HepG2 (cell line): ENCODE data around the gene MT1F. TPM values are rescaled to one million over a fixed set of nuclear protein-coding genes. Genes with fewer than 3 reads are reported as not detected.
A peak's percentile ranks its signal among the peaks of the same experiment; 100 is the strongest.

Source experiments
- BORCS8-MEF2B ChIP-seq: sonication (generic); formaldehyde crosslinking; IDR thresholded peaks from 2 replicates; pipeline ENCODE4 v1.8.0; 2022; ENCODE audit warnings: mild to moderate bottlenecking, missing genetic modification reagents
- FOXP1 ChIP-seq, 2 experiments: fragments of 450-650 bp in 1 of 2; IDR thresholded peaks; 2 replicates each; pipeline ENCODE4 v1.6.1; 2017 to 2018; ENCODE audit warnings: antibody characterized with exemption in 1 of 2
- HDAC1 ChIP-seq: sonication (generic); formaldehyde crosslinking; IDR thresholded peaks from 2 replicates; pipeline ENCODE4 v1.5.1; 2020; ENCODE audit warnings: mild to moderate bottlenecking, missing genetic modification reagents
- NFATC3 ChIP-seq: sonication (generic); formaldehyde crosslinking; IDR thresholded peaks from 2 replicates; pipeline ENCODE4 v1.5.1; 2020; ENCODE audit warnings: mild to moderate bottlenecking, missing genetic modification reagents
- NFKBIZ ChIP-seq: IDR thresholded peaks from 2 replicates; pipeline ENCODE4 v1.6.1; 2018; ENCODE audit warnings: missing genetic modification reagents, missing compliant biosample characterization
- RELA ChIP-seq: sonication (generic); formaldehyde crosslinking; IDR thresholded peaks from 2 replicates; pipeline ENCODE4 v1.4.0; 2020; ENCODE audit warnings: missing genetic modification reagents
- SMAD9 ChIP-seq: sonication (generic); formaldehyde crosslinking; IDR thresholded peaks from 2 replicates; pipeline ENCODE4 v1.5.1; 2020; ENCODE audit warnings: mild to moderate bottlenecking, missing genetic modification reagents
- XRCC5 ChIP-seq: fragments of 200-400 bp; formaldehyde crosslinking; optimal IDR thresholded peaks from 2 replicates; pipeline ENCODE3; 2017; ENCODE audit warnings: mild to moderate bottlenecking, low read length
- ZNF3 ChIP-seq: IDR thresholded peaks from 2 replicates; pipeline ENCODE4 v1.7.0; 2017; ENCODE audit warnings: inconsistent platforms
- ZNF331 ChIP-seq: sonication (generic); formaldehyde crosslinking; IDR thresholded peaks from 2 replicates; pipeline ENCODE4 v1.4.0; 2020; ENCODE audit warnings: missing genetic modification reagents
- ZNF337 ChIP-seq: sonication (generic); formaldehyde crosslinking; IDR thresholded peaks from 2 replicates; pipeline ENCODE4 v1.5.1; 2020; ENCODE audit warnings: missing genetic modification reagents, low read depth, mild to moderate bottlenecking, borderline replicate concordance
- ZNF44 ChIP-seq: sonication (generic); formaldehyde crosslinking; IDR thresholded peaks from 2 replicates; pipeline ENCODE4 v1.5.1; 2020; ENCODE audit warnings: mild to moderate bottlenecking, missing genetic modification reagents
- ZNF451 ChIP-seq: sonication (generic); formaldehyde crosslinking; IDR thresholded peaks from 2 replicates; pipeline ENCODE4 v1.5.0; 2020; ENCODE audit warnings: mild to moderate bottlenecking, missing genetic modification reagents
- ZNF557 ChIP-seq: sonication (generic); formaldehyde crosslinking; IDR thresholded peaks from 2 replicates; pipeline ENCODE4 v1.4.0; 2020; ENCODE audit warnings: missing genetic modification reagents
- ZNF746 ChIP-seq: sonication (generic); formaldehyde crosslinking; IDR thresholded peaks from 2 replicates; pipeline ENCODE4 v1.8.0; 2022; ENCODE audit warnings: mild to moderate bottlenecking, missing genetic modification reagents
- ZNF780A ChIP-seq: sonication (generic); formaldehyde crosslinking; IDR thresholded peaks from 2 replicates; pipeline ENCODE4 v1.8.0; 2022; ENCODE audit warnings: mild to moderate bottlenecking, missing genetic modification reagents, moderate library complexity
- ZSCAN25 ChIP-seq: sonication (generic); formaldehyde crosslinking; IDR thresholded peaks from 2 replicates; pipeline ENCODE4 v1.8.0; 2022; ENCODE audit warnings: mild to moderate bottlenecking, missing genetic modification reagents
- ZSCAN9 ChIP-seq: IDR thresholded peaks from 2 replicates; pipeline ENCODE4 v1.6.1; 2016; ENCODE audit warnings: borderline replicate concordance
- polyA plus RNA-seq, 8 experiments: library from polyadenylated mRNA; depleted of rRNA in 3 of 8; stranded (reverse) in 7 of 8; unstranded in 1 of 8; fragments of >200 nt; fragmentation: Illumina TruSeq in 4 of 8; extraction: Trizol in 4 of 8; gene quantifications; 2 replicates each; pipeline versions ENCODE4 v1.2.1 to v1.2.3, GENCODE V29; 2011 to 2016; ENCODE audit warnings: low read depth in 4 of 8, missing spikeins in 1 of 8, mixed read lengths in 1 of 8; ENCODE audit not compliant: insufficient read depth in 1 of 8
- total RNA-seq, 5 experiments: library from RNA; depleted of rRNA; stranded (reverse); fragments of >200 nt; fragmentation: Illumina TruSeq; extraction: Trizol; gene quantifications; 2 replicates each; pipeline ENCODE4 v1.2.3, GENCODE V29; 2016; ENCODE audit warnings: low read depth in 1 of 5
- TF ChIP-seq, protein P1 (sequence below): IDR thresholded peaks from 2 replicates; pipeline ENCODE4 v1.6.1; 2012; ENCODE audit warnings: inconsistent platforms
- TF ChIP-seq, protein P2 (sequence below): sonication (generic); formaldehyde crosslinking; IDR thresholded peaks from 2 replicates; pipeline ENCODE4 v1.4.0; 2020; ENCODE audit warnings: missing genetic modification reagents
- TF ChIP-seq, protein P3 (sequence below): sonication (generic); formaldehyde crosslinking; IDR thresholded peaks from 2 replicates; pipeline ENCODE4 v1.8.1; 2023; ENCODE audit warnings: mild to moderate bottlenecking, missing genetic modification reagents, borderline replicate concordance
- TF ChIP-seq, protein P4 (sequence below): sonication (generic); formaldehyde crosslinking; IDR thresholded peaks from 2 replicates; pipeline ENCODE4 v1.5.1; 2020; ENCODE audit warnings: mild to moderate bottlenecking, missing genetic modification reagents, borderline replicate concordance
- TF ChIP-seq, protein P5 (sequence below): sonication (generic); formaldehyde crosslinking; IDR thresholded peaks from 2 replicates; pipeline ENCODE4 v1.5.1; 2020; ENCODE audit warnings: mild to moderate bottlenecking, moderate library complexity, missing genetic modification reagents
- TF ChIP-seq, protein P6 (sequence below): sonication (generic); formaldehyde crosslinking; IDR thresholded peaks from 2 replicates; pipeline ENCODE4 v1.4.0; 2020; ENCODE audit warnings: missing genetic modification reagents

Gene MT1F
- total and polyA plus RNA-seq, 2 of the 13 experiments (the other 11 are each of a cell fraction or from before 2014, with no cell fraction given) = 1.9 to 169 TPM

DNA sequence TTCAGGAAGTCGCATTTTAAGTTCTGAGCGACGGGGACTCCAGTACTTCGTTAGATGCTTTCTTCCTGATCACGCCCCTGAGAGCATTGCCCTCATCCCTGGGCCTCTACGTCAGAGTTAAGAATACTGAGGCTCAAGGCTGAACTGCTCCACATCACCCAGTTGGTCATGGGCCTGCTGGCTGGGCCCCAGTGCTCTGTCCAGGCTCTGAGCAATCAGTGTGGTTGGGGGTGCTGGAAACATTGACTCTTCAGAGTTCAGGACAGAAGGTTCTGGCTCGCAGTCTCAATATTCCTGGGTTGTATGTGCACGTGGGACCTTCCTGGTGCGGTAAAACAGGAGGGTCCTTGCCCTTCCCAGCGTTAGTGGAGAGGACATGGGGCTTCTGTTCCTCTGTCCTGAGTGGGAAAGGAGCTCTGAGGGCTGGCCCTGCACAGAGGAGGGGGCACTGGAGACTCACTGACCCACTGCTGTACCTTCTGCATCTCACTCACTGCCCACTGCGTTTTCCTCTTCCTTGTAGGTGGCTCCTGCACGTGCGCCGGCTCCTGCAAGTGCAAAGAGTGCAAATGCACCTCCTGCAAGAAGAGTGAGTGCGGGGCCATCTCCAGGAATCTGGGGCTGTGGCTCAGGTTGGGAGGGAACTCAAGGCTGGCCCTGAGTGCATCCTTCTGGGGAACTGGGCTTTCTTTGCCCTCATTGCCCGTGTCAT is 31.7 kb upstream of the MT1F start (continued):
- TF ChIP-seq ZNF780A (CRISPR knock-in tag) (no peak), SMAD9 (CRISPR knock-in tag) (0 out of 2 replicates have a peak, but pooled peaks have one; percentile 58), ZNF557 (no peak), NFKBIZ (0 out of 2 replicates have a peak, but pooled peaks have one; percentile 43), RELA (0 out of 2 replicates have a peak, but pooled peaks have one; percentile 6), BORCS8-MEF2B (CRISPR knock-in tag) (no peak), ZNF337 (CRISPR knock-in tag) (0 out of 2 replicates have a peak, but pooled peaks have one; percentile 35), ZSCAN9 (no peak), NFATC3 (0 out of 2 replicates have a peak, but pooled peaks have one; percentile 63), FOXP1 (IDR thresholded peaks at IDR 0.05) (no peak), FOXP1 (CRISPR knock-in tag; IDR thresholded peaks at IDR 0.05) (0 out of 2 replicates have a peak, but pooled peaks have one; percentile 1), ZNF746 (no peak), HDAC1 (no peak), ZNF44 (CRISPR knock-in tag) (0 out of 2 replicates have a peak, but pooled peaks have one; percentile 47), ZNF451 (CRISPR knock-in tag) (0 out of 2 replicates have a peak, but pooled peaks have one; percentile 10), ZNF3 (CRISPR knock-in tag) (no peak), ZSCAN25 (CRISPR knock-in tag) (0 out of 2 replicates have a peak, but pooled peaks have one; percentile 47), XRCC5 (peak; percentile 2), ZNF331 (CRISPR knock-in tag) (no peak)
- TF ChIP-seq, protein P1, sequence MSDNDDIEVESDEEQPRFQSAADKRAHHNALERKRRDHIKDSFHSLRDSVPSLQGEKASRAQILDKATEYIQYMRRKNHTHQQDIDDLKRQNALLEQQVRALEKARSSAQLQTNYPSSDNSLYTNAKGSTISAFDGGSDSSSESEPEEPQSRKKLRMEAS = no peak
- TF ChIP-seq, protein P2, sequence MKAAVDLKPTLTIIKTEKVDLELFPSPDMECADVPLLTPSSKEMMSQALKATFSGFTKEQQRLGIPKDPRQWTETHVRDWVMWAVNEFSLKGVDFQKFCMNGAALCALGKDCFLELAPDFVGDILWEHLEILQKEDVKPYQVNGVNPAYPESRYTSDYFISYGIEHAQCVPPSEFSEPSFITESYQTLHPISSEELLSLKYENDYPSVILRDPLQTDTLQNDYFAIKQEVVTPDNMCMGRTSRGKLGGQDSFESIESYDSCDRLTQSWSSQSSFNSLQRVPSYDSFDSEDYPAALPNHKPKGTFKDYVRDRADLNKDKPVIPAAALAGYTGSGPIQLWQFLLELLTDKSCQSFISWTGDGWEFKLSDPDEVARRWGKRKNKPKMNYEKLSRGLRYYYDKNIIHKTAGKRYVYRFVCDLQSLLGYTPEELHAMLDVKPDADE (CRISPR knock-in tag) = no peak
- TF ChIP-seq, protein P3, sequence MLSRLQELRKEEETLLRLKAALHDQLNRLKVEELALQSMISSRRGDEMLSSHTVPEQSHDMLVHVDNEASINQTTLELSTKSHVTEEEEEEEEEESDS (CRISPR knock-in tag) = no peak
- TF ChIP-seq, protein P4, sequence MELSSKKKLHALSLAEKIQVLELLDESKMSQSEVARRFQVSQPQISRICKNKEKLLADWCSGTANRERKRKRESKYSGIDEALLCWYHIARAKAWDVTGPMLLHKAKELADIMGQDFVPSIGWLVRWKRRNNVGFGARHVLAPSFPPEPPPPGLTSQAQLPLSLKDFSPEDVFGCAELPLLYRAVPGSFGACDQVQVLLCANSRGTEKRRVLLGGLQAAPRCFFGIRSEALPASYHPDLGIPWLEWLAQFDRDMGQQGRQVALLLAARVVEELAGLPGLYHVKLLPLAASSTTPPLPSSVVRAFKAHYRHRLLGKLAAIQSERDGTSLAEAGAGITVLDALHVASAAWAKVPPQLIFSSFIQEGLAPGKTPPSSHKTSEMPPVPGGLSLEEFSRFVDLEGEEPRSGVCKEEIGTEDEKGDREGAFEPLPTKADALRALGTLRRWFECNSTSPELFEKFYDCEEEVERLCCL = no peak
- TF ChIP-seq, protein P5, sequence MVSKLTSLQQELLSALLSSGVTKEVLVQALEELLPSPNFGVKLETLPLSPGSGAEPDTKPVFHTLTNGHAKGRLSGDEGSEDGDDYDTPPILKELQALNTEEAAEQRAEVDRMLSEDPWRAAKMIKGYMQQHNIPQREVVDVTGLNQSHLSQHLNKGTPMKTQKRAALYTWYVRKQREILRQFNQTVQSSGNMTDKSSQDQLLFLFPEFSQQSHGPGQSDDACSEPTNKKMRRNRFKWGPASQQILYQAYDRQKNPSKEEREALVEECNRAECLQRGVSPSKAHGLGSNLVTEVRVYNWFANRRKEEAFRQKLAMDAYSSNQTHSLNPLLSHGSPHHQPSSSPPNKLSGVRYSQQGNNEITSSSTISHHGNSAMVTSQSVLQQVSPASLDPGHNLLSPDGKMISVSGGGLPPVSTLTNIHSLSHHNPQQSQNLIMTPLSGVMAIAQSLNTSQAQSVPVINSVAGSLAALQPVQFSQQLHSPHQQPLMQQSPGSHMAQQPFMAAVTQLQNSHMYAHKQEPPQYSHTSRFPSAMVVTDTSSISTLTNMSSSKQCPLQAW = 0 out of 2 replicates have a peak, but pooled peaks have one; percentile 62
- TF ChIP-seq, protein P6, sequence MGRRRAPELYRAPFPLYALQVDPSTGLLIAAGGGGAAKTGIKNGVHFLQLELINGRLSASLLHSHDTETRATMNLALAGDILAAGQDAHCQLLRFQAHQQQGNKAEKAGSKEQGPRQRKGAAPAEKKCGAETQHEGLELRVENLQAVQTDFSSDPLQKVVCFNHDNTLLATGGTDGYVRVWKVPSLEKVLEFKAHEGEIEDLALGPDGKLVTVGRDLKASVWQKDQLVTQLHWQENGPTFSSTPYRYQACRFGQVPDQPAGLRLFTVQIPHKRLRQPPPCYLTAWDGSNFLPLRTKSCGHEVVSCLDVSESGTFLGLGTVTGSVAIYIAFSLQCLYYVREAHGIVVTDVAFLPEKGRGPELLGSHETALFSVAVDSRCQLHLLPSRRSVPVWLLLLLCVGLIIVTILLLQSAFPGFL (CRISPR knock-in tag) = no peak
